HCT116 (cell line): ENCODE measurements around the gene AKAP8.
A peak's percentile ranks its signal among the peaks of the same experiment; 100 is the strongest.

Experiments used
- CTCF ChIP-seq, 3 experiments: fragments of 200-600 bp in 1 of 3; sonication (generic) in 1 of 3; IDR thresholded peaks in 2 of 3; conservative IDR thresholded peaks in 1 of 3; 2 replicates each; pipeline ENCODE4 v1.5.1; 2012 to 2017; ENCODE audit warnings: low read depth in 2 of 3, low read length in 2 of 3, antibody characterized with exemption in 1 of 3, borderline replicate concordance in 1 of 3, control low read depth in 1 of 3, mild to moderate bottlenecking in 1 of 3, mixed read lengths in 1 of 3, mixed run types in 1 of 3, moderate library complexity in 1 of 3; ENCODE audit not compliant: insufficient read depth in 1 of 3
- EGR1 ChIP-seq: IDR thresholded peaks from 2 replicates; pipeline ENCODE4 v1.6.1; 2012; ENCODE audit warnings: low read depth
- EZH2 ChIP-seq: fragments of 200-600 bp; sonication (generic); IDR thresholded peaks from 2 replicates; pipeline ENCODE4 v1.6.1; 2017; ENCODE audit warnings: antibody characterized with exemption, mixed run types
- EZH2phosphoT487 ChIP-seq: fragments of 200-600 bp; IDR thresholded peaks from 2 replicates; pipeline ENCODE4 v1.6.1; 2018; ENCODE audit warnings: antibody characterized with exemption, borderline replicate concordance
- POLR2A ChIP-seq: IDR thresholded peaks from 2 replicates; pipeline ENCODE4 v1.7.0; 2011; ENCODE audit warnings: borderline replicate concordance; ENCODE audit not compliant: insufficient read depth, insufficient read length; ENCODE audit errors: extremely low read depth
- POLR2AphosphoS5 ChIP-seq: IDR thresholded peaks from 2 replicates; pipeline ENCODE4 v1.6.1; 2011; ENCODE audit warnings: mild to moderate bottlenecking, low read depth, low read length, moderate library complexity
- RAD21 ChIP-seq: IDR thresholded peaks from 2 replicates; pipeline ENCODE4 v1.6.1; 2012; ENCODE audit warnings: low read depth, mild to moderate bottlenecking
- SP1 ChIP-seq: IDR thresholded peaks from 2 replicates; pipeline ENCODE4 v1.6.1; 2012; ENCODE audit warnings: low read depth
- YY1 ChIP-seq: IDR thresholded peaks from 2 replicates; pipeline ENCODE4 v1.6.1; 2011; ENCODE audit warnings: low read length, low read depth, moderate library complexity, mild to moderate bottlenecking; ENCODE audit not compliant: insufficient replicate concordance; ENCODE audit errors: extremely low read depth
- ZBTB33 ChIP-seq: IDR thresholded peaks from 2 replicates; pipeline ENCODE4 v1.6.1; 2011; ENCODE audit warnings: mild to moderate bottlenecking, low read length, moderate library complexity; ENCODE audit not compliant: insufficient replicate concordance; ENCODE audit errors: extremely low read depth
- ZFX ChIP-seq: fragments of 450-650 bp; IDR thresholded peaks from 2 replicates; pipeline ENCODE4 v1.6.1; 2017
- TF ChIP-seq, protein P1 (sequence below): IDR thresholded peaks from 2 replicates; pipeline ENCODE4 v1.6.1; 2012
- TF ChIP-seq, protein P2 (sequence below): IDR thresholded peaks from 2 replicates; pipeline ENCODE4 v1.6.1; 2012

DNA sequence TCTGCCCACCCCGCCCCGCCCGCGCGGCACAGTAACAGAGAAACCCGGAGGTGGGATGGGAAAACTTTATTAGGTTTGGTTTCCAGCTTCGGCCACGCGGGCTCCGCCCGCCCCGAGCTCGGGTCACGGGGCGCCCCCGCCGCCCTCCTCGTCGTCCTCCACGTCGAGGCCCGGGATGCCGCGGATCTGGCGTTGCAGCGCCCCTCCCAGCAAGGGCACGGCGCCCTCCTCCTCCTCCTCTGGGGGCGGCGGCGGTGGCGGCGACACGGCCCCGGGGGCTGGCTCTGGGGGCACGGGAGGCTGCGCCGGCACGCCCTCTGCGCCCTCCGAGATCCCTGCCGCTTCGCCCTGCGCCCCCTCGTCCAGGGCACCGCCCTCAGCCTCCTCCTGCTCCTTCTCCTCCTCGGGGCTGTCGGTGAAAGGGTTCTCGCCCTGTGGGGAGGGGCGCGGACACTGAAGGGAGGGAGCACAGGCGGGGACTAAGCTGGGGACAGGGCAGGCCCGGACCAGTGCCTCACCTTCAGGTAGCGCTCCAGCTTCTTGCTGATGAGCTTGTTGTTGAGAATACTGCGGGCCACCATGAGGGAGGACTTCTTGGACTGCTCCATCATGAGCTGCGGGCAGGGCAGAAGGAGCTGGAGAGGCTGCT is 536 bp upstream of the AKAP8 start:
- TF ChIP-seq ZBTB33 (peak; percentile 7), POLR2AphosphoS5 (no peak), YY1 (no peak), CTCF (IDR thresholded peaks at IDR 0.05 in 2 of 3, conservative IDR thresholded peaks at IDR 0.05 in 1 of 3; ENCODE audit: borderline replicate concordance in 1 of 3, insufficient read depth in 1 of 3, low read depth in 2 of 3, low read length in 2 of 3) (no peak), RAD21 (no peak), EZH2 (no peak), POLR2A (peak; percentile 11), ZFX (no peak), EGR1 (no peak), SP1 (no peak), EZH2phosphoT487 (no peak)
- TF ChIP-seq, protein P1, sequence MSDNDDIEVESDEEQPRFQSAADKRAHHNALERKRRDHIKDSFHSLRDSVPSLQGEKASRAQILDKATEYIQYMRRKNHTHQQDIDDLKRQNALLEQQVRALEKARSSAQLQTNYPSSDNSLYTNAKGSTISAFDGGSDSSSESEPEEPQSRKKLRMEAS: 0 out of 2 replicates have a peak, but pooled peaks have one; percentile 4
- TF ChIP-seq, protein P2, sequence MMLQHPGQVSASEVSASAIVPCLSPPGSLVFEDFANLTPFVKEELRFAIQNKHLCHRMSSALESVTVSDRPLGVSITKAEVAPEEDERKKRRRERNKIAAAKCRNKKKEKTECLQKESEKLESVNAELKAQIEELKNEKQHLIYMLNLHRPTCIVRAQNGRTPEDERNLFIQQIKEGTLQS: no peak
